H1 (cell line): ENCODE data around the gene SOX6. TPM values are rescaled to one million over a fixed set of nuclear protein-coding genes. Genes with fewer than 3 reads are reported as not detected.

Experiments used
- CTCF ChIA-PET: fragments of 300-600 bp; sonication (Branson Sonifier 250); formaldehyde crosslinking; loops from one replicate; lab custom pipeline; 2021; ENCODE audit not compliant: partially characterized antibody; lab: Charles Lee
- POLR2A ChIA-PET: fragments of 300-600 bp; sonication (Branson Sonifier 250); formaldehyde crosslinking; loops from one replicate; lab custom pipeline; 2021; ENCODE audit warnings: inconsistent platforms; ENCODE audit not compliant: partially characterized antibody; lab: Charles Lee
- DNase-seq, 2 experiments: peaks; one replicate each; pipeline versions ENCODE4 v3.0.0 to v3.0.0-alpha.2; 2010 to 2022; ENCODE audit warnings: low spot score in 2 of 2, low read depth in 1 of 2, mixed read lengths in 1 of 2
- FAIRE-seq: peaks from 2 replicates; lab custom pipeline; 2011; peaks lifted over from hg19 to GRCh38; lab: Jason Lieb, UNC
- H2AFZ ChIP-seq: 2 replicates; pipeline ENCODE4 v1.8.1; 2012; ENCODE audit warnings: low read length, inconsistent platforms
- H2AK5ac ChIP-seq: 2 replicates; pipeline ENCODE4 v1.6.1; 2013; ENCODE audit warnings: low read depth, low read length
- H2BK120ac ChIP-seq: replicated peaks from 2 replicates; pipeline ENCODE3; 2013; ENCODE audit warnings: low read depth, low read length, inconsistent platforms
- H2BK12ac ChIP-seq: 2 replicates; pipeline ENCODE4 v1.6.1; 2013; ENCODE audit warnings: low read depth, low read length
- H2BK15ac ChIP-seq: 2 replicates; pipeline ENCODE4 v1.6.1; 2013; ENCODE audit warnings: low read length
- H2BK20ac ChIP-seq: 2 replicates; pipeline ENCODE4 v1.6.1; 2013; ENCODE audit warnings: low read length
- H2BK5ac ChIP-seq: 2 replicates; pipeline ENCODE4 v1.6.1; 2013; ENCODE audit warnings: low read depth, low read length
- H3K14ac ChIP-seq: 2 replicates; pipeline ENCODE4 v1.6.1; 2013; ENCODE audit warnings: inconsistent platforms; ENCODE audit not compliant: insufficient read length
- H3K18ac ChIP-seq: 2 replicates; pipeline ENCODE4 v1.6.1; 2013; ENCODE audit warnings: low read length; ENCODE audit errors: extremely low read depth
- H3K23ac ChIP-seq: 2 replicates; pipeline ENCODE4 v1.6.1; 2013; ENCODE audit warnings: inconsistent platforms; ENCODE audit not compliant: insufficient read length
- H3K23me2 ChIP-seq: 2 replicates; pipeline ENCODE4 v1.6.1; 2013; ENCODE audit warnings: low read depth, low read length
- H3K27ac ChIP-seq: 2 replicates; pipeline ENCODE4 v1.6.1; 2011; ENCODE audit warnings: low read depth, low read length, inconsistent platforms
- H3K27me3 ChIP-seq, 4 experiments: replicated peaks in 1 of 4; 1 replicate in 1 of 4; 2 replicates in 3 of 4; pipeline versions ENCODE4 v1.6.1 to v1.8.1; 2011 to 2013; ENCODE audit warnings: low read length in 3 of 4, mild to moderate bottlenecking in 3 of 4, inconsistent platforms in 2 of 4, mixed read lengths in 2 of 4, moderate library complexity in 1 of 4; ENCODE audit not compliant: control insufficient read depth in 3 of 4, insufficient read depth in 3 of 4; ENCODE audit errors: extremely low read depth in 1 of 4
- H3K36me3 ChIP-seq, 4 experiments: 2 replicates each; pipeline versions ENCODE4 v1.6.1 to v1.8.1; 2011 to 2013; ENCODE audit warnings: mild to moderate bottlenecking in 4 of 4, low read length in 3 of 4, moderate library complexity in 2 of 4, control low read depth in 1 of 4, inconsistent platforms in 1 of 4; ENCODE audit not compliant: insufficient read depth in 4 of 4, control insufficient read depth in 2 of 4
- H3K4ac ChIP-seq: replicated peaks from 2 replicates; pipeline ENCODE3; 2013; ENCODE audit warnings: low read length, low read depth, mixed read lengths, inconsistent platforms; ENCODE audit not compliant: insufficient read length
- H3K4me1 ChIP-seq, 4 experiments: replicated peaks in 1 of 4; 1 replicate in 1 of 4; 2 replicates in 3 of 4; pipeline versions ENCODE4 v1.6.1 to v1.8.1; 2011 to 2013; ENCODE audit warnings: low read length in 3 of 4, inconsistent platforms in 2 of 4, mixed read lengths in 1 of 4; ENCODE audit not compliant: insufficient read depth in 4 of 4, control insufficient read depth in 3 of 4
- H3K4me2 ChIP-seq, 2 experiments: 2 replicates each; pipeline versions ENCODE4 v1.6.1 to v1.8.1; 2011 to 2013; ENCODE audit warnings: low read depth in 2 of 2, low read length in 2 of 2, control low read depth in 1 of 2, inconsistent platforms in 1 of 2, mild to moderate bottlenecking in 1 of 2; ENCODE audit not compliant: insufficient read depth in 1 of 2
- H3K4me3 ChIP-seq, 4 experiments: fragments of 200-600, 300-600 bp in 1 of 4; sonication (generic), shearing (Covaris generic), sonication (Bioruptor Twin) in 1 of 4; 2 replicates each; pipeline versions ENCODE4 v1.5.1 to v1.8.1; 2011 to 2016; ENCODE audit warnings: low read length in 4 of 4, low read depth in 3 of 4, control low read depth in 2 of 4, inconsistent platforms in 2 of 4, mild to moderate bottlenecking in 2 of 4, mixed read lengths in 1 of 4, moderate library complexity in 1 of 4; ENCODE audit not compliant: insufficient read depth in 2 of 4; ENCODE audit errors: extremely low read depth in 1 of 4
- H3K56ac ChIP-seq: replicated peaks from 2 replicates; pipeline ENCODE3; 2013; ENCODE audit warnings: low read depth, mild to moderate bottlenecking, mixed read lengths, low read length, inconsistent platforms; ENCODE audit not compliant: insufficient read length
- H3K79me1 ChIP-seq: 2 replicates; pipeline ENCODE4 v1.6.1; 2013; ENCODE audit warnings: low read depth, low read length, control low read depth
- H3K79me2 ChIP-seq, 2 experiments: 2 replicates each; pipeline versions ENCODE4 v1.6.1 to v1.8.1; 2012 to 2013; ENCODE audit warnings: low read length in 2 of 2, mild to moderate bottlenecking in 2 of 2, inconsistent platforms in 1 of 2; ENCODE audit not compliant: insufficient read depth in 2 of 2, control insufficient read depth in 1 of 2
- H3K9ac ChIP-seq, 4 experiments: replicated peaks in 1 of 4; 1 replicate in 1 of 4; 2 replicates in 3 of 4; pipeline versions ENCODE4 v1.6.1 to v1.8.1; 2011 to 2013; ENCODE audit warnings: low read depth in 3 of 4, low read length in 3 of 4, control low read depth in 2 of 4, mild to moderate bottlenecking in 2 of 4, moderate library complexity in 2 of 4, inconsistent platforms in 1 of 4; ENCODE audit errors: extremely low read depth in 1 of 4
- H3K9me3 ChIP-seq, 2 experiments: 2 replicates each; pipeline versions ENCODE4 v1.6.1 to v1.8.1; 2012 to 2013; ENCODE audit warnings: mild to moderate bottlenecking in 2 of 2, moderate library complexity in 2 of 2, control low read depth in 1 of 2, inconsistent platforms in 1 of 2, low read depth in 1 of 2, low read length in 1 of 2, mixed read lengths in 1 of 2; ENCODE audit not compliant: insufficient read depth in 2 of 2
- H4K20me1 ChIP-seq, 2 experiments: replicated peaks in 1 of 2; 2 replicates each; pipeline versions ENCODE3 to v1.8.1; 2011 to 2013; ENCODE audit warnings: inconsistent platforms in 2 of 2, low read length in 2 of 2, mild to moderate bottlenecking in 1 of 2; ENCODE audit not compliant: insufficient read depth in 2 of 2, control insufficient read depth in 1 of 2
- H4K5ac ChIP-seq: 2 replicates; pipeline ENCODE4 v1.6.1; 2013; ENCODE audit warnings: low read length, low read depth, mixed read lengths, inconsistent platforms; ENCODE audit not compliant: insufficient read length
- H4K8ac ChIP-seq: 2 replicates; pipeline ENCODE4 v1.8.0; 2013; ENCODE audit warnings: mild to moderate bottlenecking, moderate library complexity, low read length, inconsistent platforms; ENCODE audit not compliant: insufficient read depth; ENCODE audit errors: extremely low read depth
- H4K91ac ChIP-seq: replicated peaks from 2 replicates; pipeline ENCODE3; 2013; ENCODE audit warnings: low read length, mixed read lengths, inconsistent platforms; ENCODE audit not compliant: insufficient read length
- CHD1 ChIP-seq: IDR thresholded peaks from 2 replicates; pipeline ENCODE4 v1.6.1; 2012; ENCODE audit warnings: low read depth, low read length, improper control_type of control experiment
- CREB1 ChIP-seq: IDR thresholded peaks from 2 replicates; pipeline ENCODE4 v1.6.1; 2012; ENCODE audit warnings: inconsistent platforms
- KDM4A ChIP-seq: IDR thresholded peaks from one replicate; pipeline ENCODE4 v1.7.1; 2012; ENCODE audit warnings: low read depth, mild to moderate bottlenecking, moderate library complexity, low read length, inconsistent platforms; ENCODE audit not compliant: severe bottlenecking
- RNF2 ChIP-seq: fragments of 200-900, 300-1000 bp; sonication (generic); IDR thresholded peaks from 2 replicates; pipeline ENCODE4 v1.7.1; 2016; ENCODE audit warnings: borderline replicate concordance, low read depth, mild to moderate bottlenecking, antibody characterized with exemption, low read length; ENCODE audit not compliant: poor library complexity, severe bottlenecking; ENCODE audit errors: missing control alignments
- SAP30 ChIP-seq: fragments of 300-600 bp; sonication (generic); IDR thresholded peaks from 2 replicates; pipeline ENCODE4 v1.7.1; 2012; ENCODE audit warnings: low read length, moderate library complexity, mild to moderate bottlenecking, inconsistent platforms; ENCODE audit not compliant: insufficient read depth, insufficient replicate concordance
- SIX5 ChIP-seq: IDR thresholded peaks from 2 replicates; pipeline ENCODE4 v1.6.1; 2011; ENCODE audit warnings: mild to moderate bottlenecking, low read depth, low read length
- SP2 ChIP-seq: IDR thresholded peaks from 2 replicates; pipeline ENCODE4 v1.6.1; 2012; ENCODE audit warnings: mild to moderate bottlenecking, low read length, inconsistent platforms
- ZNF274 ChIP-seq: IDR thresholded peaks from 2 replicates; pipeline ENCODE4 v1.7.0; 2012; ENCODE audit warnings: low read length, borderline replicate concordance; ENCODE audit errors: extremely low read depth
- WGBS, 2 experiments: shearing (Covaris generic) in 1 of 2; methylation state at CpG; one replicate each; pipeline versions ENCODE4 v1.1.6 to v1.1.7; 2013 to 2015; ENCODE audit warnings: low lambda C conversion rate in 2 of 2, mixed read lengths in 2 of 2, inconsistent platforms in 1 of 2, low coverage in 1 of 2, missing lambda C conversion rate in 1 of 2; ENCODE audit not compliant: insufficient replicate concordance in 2 of 2, insufficient coverage in 1 of 2, insufficient read length in 1 of 2; ENCODE audit errors: extremely low coverage in 1 of 2, missing lambda C conversion rate in 1 of 2; 5-methylcytosine and 5-hydroxymethylcytosine counted together
- polyA plus RNA-seq, 7 experiments: library from polyadenylated mRNA; depleted of rRNA in 3 of 7; stranded (reverse) in 5 of 7; unstranded in 2 of 7; fragments of >200 nt in 5 of 7; fragments of 200-250 nt in 2 of 7; gene quantifications; 1 replicate in 5 of 7; 2 replicates in 1 of 7; 4 replicates in 1 of 7; pipeline versions ENCODE4 v1.2.1 to v1.2.3, GENCODE V29; 2011 to 2013; ENCODE audit warnings: missing spikeins in 2 of 7, mixed read lengths in 2 of 7
- total RNA-seq: library from RNA; stranded (reverse); fragmentation: NEBNext Ultra II Directional; extraction: Animal tissue kit (Norgen Biotek cat#: 25700); gene quantifications from 2 replicates; pipeline ENCODE4 v1.2.1, GENCODE V29; 2021

The SOX6 gene
- total and polyA plus RNA-seq, 2 of the 8 experiments (the other 6 are each of a cell fraction or from before 2014, with no cell fraction given) = 0.09 TPM; not detected in 1

GRCh38 chr11:16009021-16009420, 347.3 kb downstream of the SOX6 start:
- Histone ChIP-seq H3K79me2 (no peaks in the 10 kb centered on the region), H3K4me1 (no peaks in the 10 kb centered on the region), H3K27ac (no peak overlapping the region), H3K56ac (no peak overlapping the region), H4K5ac (no peak overlapping the region), H3K27me3 (no peaks in the 10 kb centered on the region; a peak in 1 of 7 replicates), H4K20me1 (no peaks in the 10 kb centered on the region), H2BK20ac (no peak overlapping the region), H3K36me3 (no peaks in the 10 kb centered on the region), H3K4me3 (no peak overlapping the region), H2BK120ac (no peak overlapping the region), H3K9me3 (no peaks in the 10 kb centered on the region), H3K9ac (no peak overlapping the region), H3K14ac (no peak overlapping the region), H3K18ac (no peak overlapping the region), H2BK15ac (no peak overlapping the region), H3K4me2 (no peak overlapping the region), H2BK5ac (no peak overlapping the region), H4K8ac (no peak overlapping the region), H2BK12ac (no peak overlapping the region), H3K23me2 (no peaks in the 10 kb centered on the region; the same call in 1 of the 2 replicates), H3K23ac (no peak overlapping the region), H3K4ac (no peak overlapping the region), H3K79me1 (no peaks in the 10 kb centered on the region), H2AFZ (no peak overlapping the region), H2AK5ac (no peak overlapping the region), H4K91ac (no peak overlapping the region)
- WGBS, 2 experiments = 95% methylated on average over 1 of the region's 1 CpG; no CpG with 5 or more reads in 1 of the 2 experiments
- DNase-seq = no peak
- FAIRE-seq = no peak
- CTCF ChIA-PET = no interaction called here
- TF ChIP-seq CREB1 (no peak), SIX5 (no peak), KDM4A (no peak), SAP30 (no peak), SP2 (no peak), RNF2 (no peak), ZNF274 (no peak), CHD1 (no peak)
- POLR2A ChIA-PET = no interaction called here
